ENCODE data around the gene CD74. TPM values are rescaled to one million over a fixed set of nuclear protein-coding genes. Genes with fewer than 3 reads are reported as not detected.
"Not testable (repeated sequence)": the region's sequence is repeated elsewhere in the genome, so short reads cannot be mapped to it uniquely, and the experiment has no call there.

The CD74 gene
- 57.6 TPM for polyA plus RNA-seq (2013, experiment 1 of 4)
- polyA plus RNA-seq (2013, experiment 2 of 4) = 59.0 TPM
- 36.2 TPM for polyA plus RNA-seq (2013, experiment 3 of 4)
- 43.8 TPM for polyA plus RNA-seq (2013, experiment 4 of 4)

GRCh38 chr5:150412319-150413175, at the start of gene CD74:
TSS of gene CD74 (minus strand) at chr5:150412910. CDS start at chr5:150412749, 161 bp downstream.
- H3K4me3 ChIP-seq (ENCODE audit: insufficient read depth, low read depth, low read length) = peak within 1 kb of the TSS; percentile 29
- 60 to 67% methylated on average over 20 of the region's 20 CpGs for WGBS, 2 experiments
- H3K9me3 ChIP-seq (ENCODE audit: control insufficient read depth, low read length) = no peaks in the 10 kb centered on the region

GRCh38 chr5:150461231-150461630, 48.5 kb upstream of the CD74 start:
- H3K9me3 ChIP-seq (ENCODE audit: control insufficient read depth, low read length) = no peaks in the 10 kb centered on the region
- H3K36me3 ChIP-seq (ENCODE audit: control insufficient read depth, insufficient read depth, low read length) = no peaks in the 10 kb centered on the region
- no peaks in the 10 kb centered on the region for H3K27me3 ChIP-seq (ENCODE audit: control insufficient read depth, insufficient read depth, low read length, poor library complexity, severe bottlenecking)
- H3K4me3 ChIP-seq (ENCODE audit: insufficient read depth, low read depth, low read length) = no peak overlapping the region
- H3K27ac ChIP-seq (ENCODE audit: insufficient read depth, low read depth, low read length, poor library complexity, severe bottlenecking) = no peak overlapping the region
- peaks cover 9% of the 10 kb centered on the region for H3K4me1 ChIP-seq (ENCODE audit: control insufficient read depth, insufficient read depth, low read length)
- 19 to 24% methylated on average over 2 of the region's 2 CpGs for WGBS, 2 experiments

More at GRCh38 chr5:150412319-150413175, at the start of gene CD74:
- peaks cover 18% of the 10 kb centered on the region for H3K4me1 ChIP-seq (ENCODE audit: control insufficient read depth, insufficient read depth, low read length)
- no peak within 1 kb of the TSS for H3K27ac ChIP-seq (ENCODE audit: insufficient read depth, low read depth, low read length, poor library complexity, severe bottlenecking)
- no peaks in the 10 kb centered on the region for H3K36me3 ChIP-seq (ENCODE audit: control insufficient read depth, insufficient read depth, low read length)
- no peaks in the 10 kb centered on the region for H3K27me3 ChIP-seq (ENCODE audit: control insufficient read depth, insufficient read depth, low read length, poor library complexity, severe bottlenecking)

GRCh38 chr5:150460781-150461180, 48.1 kb upstream of the CD74 start:
- H3K9me3 ChIP-seq (ENCODE audit: control insufficient read depth, low read length) = no peaks in the 10 kb centered on the region
- WGBS, 2 experiments = 88 to 89% methylated on average over 2 of the region's 2 CpGs
- H3K36me3 ChIP-seq (ENCODE audit: control insufficient read depth, insufficient read depth, low read length) = no peaks in the 10 kb centered on the region
- no peak overlapping the region for H3K4me3 ChIP-seq (ENCODE audit: insufficient read depth, low read depth, low read length)
- H3K27ac ChIP-seq (ENCODE audit: insufficient read depth, low read depth, low read length, poor library complexity, severe bottlenecking) = no peak overlapping the region
- peaks cover 9% of the 10 kb centered on the region for H3K4me1 ChIP-seq (ENCODE audit: control insufficient read depth, insufficient read depth, low read length)
- H3K27me3 ChIP-seq (ENCODE audit: control insufficient read depth, insufficient read depth, low read length, poor library complexity, severe bottlenecking) = no peaks in the 10 kb centered on the region

GRCh38 chr5:150458802-150459557, 46.3 kb upstream of the CD74 start:
- H3K27ac ChIP-seq (ENCODE audit: insufficient read depth, low read depth, low read length, poor library complexity, severe bottlenecking) = no peak overlapping the region
- no peaks in the 10 kb centered on the region for H3K36me3 ChIP-seq (ENCODE audit: control insufficient read depth, insufficient read depth, low read length)
- no peaks in the 10 kb centered on the region for H3K27me3 ChIP-seq (ENCODE audit: control insufficient read depth, insufficient read depth, low read length, poor library complexity, severe bottlenecking)
- no peaks in the 10 kb centered on the region for H3K9me3 ChIP-seq (ENCODE audit: control insufficient read depth, low read length)
- H3K4me3 ChIP-seq (ENCODE audit: insufficient read depth, low read depth, low read length) = no peak overlapping the region
- 28 to 32% methylated on average over 31 to 36 of the region's 36 CpGs for WGBS, 2 experiments
- H3K4me1 ChIP-seq (ENCODE audit: control insufficient read depth, insufficient read depth, low read length) = peaks cover 9% of the 10 kb centered on the region

GRCh38 chr5:150457562-150458240, 45.0 kb upstream of the CD74 start:
- Histone ChIP-seq H3K9me3 (ENCODE audit: control insufficient read depth, low read length) (no peaks in the 10 kb centered on the region), H3K4me3 (ENCODE audit: insufficient read depth, low read depth, low read length) (no peak overlapping the region), H3K4me1 (ENCODE audit: control insufficient read depth, insufficient read depth, low read length) (peaks cover 9% of the 10 kb centered on the region), H3K36me3 (ENCODE audit: control insufficient read depth, insufficient read depth, low read length) (no peaks in the 10 kb centered on the region), H3K27ac (ENCODE audit: insufficient read depth, low read depth, low read length, poor library complexity, severe bottlenecking) (no peak overlapping the region), H3K27me3 (ENCODE audit: control insufficient read depth, insufficient read depth, low read length, poor library complexity, severe bottlenecking) (no peaks in the 10 kb centered on the region)
- 92 to 94% methylated on average over 16 of the region's 16 CpGs for WGBS, 2 experiments

- H3K9me3 ChIP-seq (ENCODE audit: control insufficient read depth, low read length) = no peaks in the 10 kb centered on the region
- WGBS, 2 experiments = 75 to 81% methylated on average over 6 of the region's 6 CpGs
- peaks cover 9% of the 10 kb centered on the region for H3K4me1 ChIP-seq (ENCODE audit: control insufficient read depth, insufficient read depth, low read length)
- no peak overlapping the region for H3K4me3 ChIP-seq (ENCODE audit: insufficient read depth, low read depth, low read length)
- no peak overlapping the region for H3K27ac ChIP-seq (ENCODE audit: insufficient read depth, low read depth, low read length, poor library complexity, severe bottlenecking)
- H3K27me3 ChIP-seq (ENCODE audit: control insufficient read depth, insufficient read depth, low read length, poor library complexity, severe bottlenecking) = no peaks in the 10 kb centered on the region
- H3K36me3 ChIP-seq (ENCODE audit: control insufficient read depth, insufficient read depth, low read length) = no peaks in the 10 kb centered on the region
Observed at GRCh38 chr5:150457121-150457520, 44.4 kb upstream of the CD74 start.

GRCh38 chr5:150454492-150455229, 42.0 kb upstream of the CD74 start:
- Histone ChIP-seq H3K27ac (ENCODE audit: insufficient read depth, low read depth, low read length, poor library complexity, severe bottlenecking) (no peak overlapping the region), H3K4me3 (ENCODE audit: insufficient read depth, low read depth, low read length) (no peak overlapping the region), H3K27me3 (ENCODE audit: control insufficient read depth, insufficient read depth, low read length, poor library complexity, severe bottlenecking) (no peaks in the 10 kb centered on the region), H3K36me3 (ENCODE audit: control insufficient read depth, insufficient read depth, low read length) (no peaks in the 10 kb centered on the region), H3K4me1 (ENCODE audit: control insufficient read depth, insufficient read depth, low read length) (no peaks in the 10 kb centered on the region), H3K9me3 (ENCODE audit: control insufficient read depth, low read length) (no peaks in the 10 kb centered on the region)
- WGBS, 2 experiments = 90 to 96% methylated on average over 7 of the region's 9 CpGs

- not testable (repeated sequence) for H3K27ac ChIP-seq (ENCODE audit: insufficient read depth, low read depth, low read length, poor library complexity, severe bottlenecking); H3K36me3 ChIP-seq (ENCODE audit: control insufficient read depth, insufficient read depth, low read length); H3K27me3 ChIP-seq (ENCODE audit: control insufficient read depth, insufficient read depth, low read length, poor library complexity, severe bottlenecking); H3K9me3 ChIP-seq (ENCODE audit: control insufficient read depth, low read length); H3K4me3 ChIP-seq (ENCODE audit: insufficient read depth, low read depth, low read length); H3K4me1 ChIP-seq (ENCODE audit: control insufficient read depth, insufficient read depth, low read length)
- 91 to 93% methylated on average over 7 to 8 of the region's 8 CpGs for WGBS, 2 experiments
Observed at GRCh38 chr5:150454027-150454426, 41.3 kb upstream of the CD74 start.

- no peaks in the 10 kb centered on the region for H3K9me3 ChIP-seq (ENCODE audit: control insufficient read depth, low read length)
- peaks cover under 1% of the 10 kb centered on the region for H3K36me3 ChIP-seq (ENCODE audit: control insufficient read depth, insufficient read depth, low read length)
- WGBS, 2 experiments = 97% methylated on average over 4 of the region's 4 CpGs
- H3K27me3 ChIP-seq (ENCODE audit: control insufficient read depth, insufficient read depth, low read length, poor library complexity, severe bottlenecking) = no peaks in the 10 kb centered on the region
- peaks cover 4% of the 10 kb centered on the region for H3K4me1 ChIP-seq (ENCODE audit: control insufficient read depth, insufficient read depth, low read length)
- H3K4me3 ChIP-seq (ENCODE audit: insufficient read depth, low read depth, low read length) = no peak overlapping the region
- no peak overlapping the region for H3K27ac ChIP-seq (ENCODE audit: insufficient read depth, low read depth, low read length, poor library complexity, severe bottlenecking)
Observed at GRCh38 chr5:150452914-150453313, 40.2 kb upstream of the CD74 start.
